Measurements from ENCODE around the gene SH3GLB1.

The SH3GLB1 gene

DNA sequence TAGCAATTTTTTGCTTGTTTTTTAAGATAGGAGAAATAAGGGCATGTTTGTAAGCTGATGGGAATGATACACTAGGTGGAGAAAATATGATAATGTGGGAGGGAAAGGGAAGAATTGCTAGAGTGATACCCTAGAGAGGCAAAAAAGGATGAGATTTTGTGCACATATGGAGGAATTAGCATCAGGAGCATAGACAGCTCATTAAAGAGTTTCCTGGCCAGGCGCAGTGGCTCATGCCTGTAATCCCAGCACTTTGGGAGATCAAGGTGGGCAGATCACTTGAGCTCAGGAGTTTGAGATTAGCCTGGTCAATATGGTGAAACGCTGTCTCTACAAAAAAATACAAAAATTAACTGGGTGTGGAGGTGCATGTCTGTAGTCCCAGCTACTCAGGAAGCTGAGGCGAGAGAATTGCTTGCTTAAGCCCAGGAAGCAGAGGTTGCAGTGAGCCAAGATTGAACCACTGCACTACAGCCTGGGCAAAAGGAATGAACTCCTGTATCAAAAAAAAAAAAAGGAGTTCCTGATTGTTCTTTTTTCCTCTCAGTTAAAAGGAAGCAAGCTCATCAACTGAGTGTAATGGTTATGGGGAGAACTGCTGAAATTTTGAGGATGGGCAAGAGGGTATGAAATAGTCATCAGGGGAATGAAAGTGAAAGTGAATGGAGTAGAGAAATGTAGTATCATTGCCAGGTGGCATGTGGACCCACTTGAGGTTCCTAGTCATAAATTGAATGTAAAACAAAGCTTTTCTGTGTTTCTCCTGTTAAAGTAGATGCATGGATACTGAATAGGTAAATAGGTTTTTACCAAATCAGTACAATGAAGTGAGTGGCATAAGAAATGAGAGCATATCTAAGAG is 35.5 kb downstream of the SH3GLB1 start:
- DNase-seq = peak; percentile 34

DNA sequence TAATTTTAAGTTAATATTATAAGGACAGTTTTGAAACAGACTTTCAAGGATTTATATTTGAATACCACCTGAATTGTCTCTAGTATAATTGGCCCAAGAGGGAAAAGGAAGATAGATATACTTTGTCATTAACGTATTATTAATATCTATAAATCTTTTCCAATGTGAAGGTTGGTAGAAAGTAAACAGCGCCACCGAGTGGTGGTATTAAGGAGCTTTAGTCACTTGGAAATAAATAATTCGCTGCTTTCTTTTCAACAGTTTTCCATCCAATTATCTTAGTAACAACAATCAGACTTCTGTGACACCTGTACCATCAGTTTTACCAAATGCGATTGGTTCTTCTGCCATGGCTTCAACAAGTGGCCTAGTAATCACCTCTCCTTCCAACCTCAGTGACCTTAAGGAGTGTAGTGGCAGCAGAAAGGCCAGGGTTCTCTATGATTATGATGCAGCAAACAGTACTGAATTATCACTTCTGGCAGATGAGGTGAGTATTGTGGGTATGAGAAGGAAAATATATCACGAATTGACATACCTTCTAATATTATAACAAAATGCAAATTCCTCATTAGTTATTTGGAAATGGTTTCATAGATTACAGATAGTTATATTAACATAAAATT is 37.7 kb downstream of the SH3GLB1 start:
- DNase-seq = peak; percentile 62

DNA sequence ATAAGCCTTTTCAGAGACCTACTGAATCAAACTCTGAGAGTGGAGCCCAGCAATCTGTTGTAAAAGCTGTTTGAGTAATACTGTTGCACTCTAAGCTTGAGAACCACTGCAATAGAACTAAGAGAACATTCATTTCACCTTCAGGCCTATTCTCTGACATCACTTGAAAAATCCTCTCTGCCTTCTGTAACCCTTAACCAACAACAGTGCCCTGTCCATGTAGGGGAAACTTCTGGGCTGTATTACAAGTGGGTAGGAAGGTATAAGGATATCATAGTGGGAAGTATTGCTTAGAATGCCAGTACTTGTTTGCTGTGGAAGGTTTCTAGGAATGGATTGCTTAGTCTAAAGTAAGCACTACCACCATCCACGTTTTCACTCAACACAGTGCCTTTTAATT is 42.9 kb downstream of the SH3GLB1 start:
- DNase-seq = no peak

- no peak for DNase-seq
Observed at GRCh38 chr1:86748622-86749373, 44.4 kb downstream of the SH3GLB1 start.

- no peak for DNase-seq
Observed at GRCh38 chr1:86750076-86750475, 45.7 kb downstream of the SH3GLB1 start.

- no peak for DNase-seq
Observed at GRCh38 chr1:86750530-86750929, 46.2 kb downstream of the SH3GLB1 start.

- no peak for DNase-seq
Observed at GRCh38 chr1:86751923-86752322, 47.5 kb downstream of the SH3GLB1 start.

DNA sequence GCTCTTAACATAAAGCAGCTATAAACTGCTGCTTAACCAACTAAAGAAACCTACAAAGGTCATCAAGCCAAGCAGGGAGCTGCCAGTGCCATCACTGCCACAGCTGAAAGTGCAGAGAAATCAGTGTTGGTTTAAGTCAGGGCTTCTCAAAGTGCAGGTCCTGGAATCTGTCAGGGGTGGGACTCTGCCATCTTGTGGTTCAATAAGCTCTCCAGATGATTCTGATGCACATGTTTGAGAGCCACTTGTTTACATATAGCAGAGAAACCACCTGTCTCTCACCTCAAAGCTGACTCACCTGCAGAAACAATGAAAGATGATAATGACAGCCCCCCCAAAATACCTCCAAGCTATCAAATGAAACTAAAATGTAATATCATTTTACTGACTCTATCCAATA is 49.3 kb downstream of the SH3GLB1 start:
- peak; percentile 11 for DNase-seq

DNA sequence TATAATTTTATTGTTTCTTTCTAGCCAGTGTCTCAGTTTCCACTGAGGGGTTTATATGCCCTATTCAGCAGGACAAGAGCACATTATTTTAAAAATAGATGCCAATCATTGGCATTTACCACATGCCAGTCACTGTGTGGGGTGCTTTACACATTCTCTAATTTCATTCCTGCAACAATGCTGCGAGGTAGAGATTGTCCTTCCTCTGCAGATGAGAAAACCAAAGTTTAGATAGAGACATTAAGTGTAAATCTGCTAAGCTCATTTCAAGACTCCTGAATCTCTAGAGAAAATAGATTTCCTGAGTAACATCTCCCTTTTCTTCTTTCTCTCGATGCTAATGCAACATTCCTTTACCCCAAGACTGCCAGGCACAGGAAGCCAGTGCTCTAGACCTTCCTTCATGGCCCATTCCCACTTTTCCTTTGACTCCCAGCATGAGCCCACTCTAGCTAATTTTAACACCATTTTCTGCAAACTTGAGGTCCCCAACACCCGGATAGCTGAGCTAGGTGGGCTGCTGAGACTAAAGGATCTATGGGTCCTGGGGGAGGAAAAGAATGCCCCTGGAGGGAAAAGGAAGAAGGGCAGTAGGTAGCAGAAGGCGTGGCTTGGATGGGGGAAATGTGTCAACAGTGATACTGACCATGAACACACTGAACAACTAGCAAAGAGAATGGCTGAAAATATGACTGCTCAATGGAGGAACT is 50.0 kb downstream of the SH3GLB1 start:
- no peak for DNase-seq

- no peak for DNase-seq
Observed at GRCh38 chr1:86756062-86756406, 51.7 kb downstream of the SH3GLB1 start.

GRCh38 chr1:86757272-86757984 is 53.1 kb downstream of the SH3GLB1 start:
- DNase-seq = no peak

DNA sequence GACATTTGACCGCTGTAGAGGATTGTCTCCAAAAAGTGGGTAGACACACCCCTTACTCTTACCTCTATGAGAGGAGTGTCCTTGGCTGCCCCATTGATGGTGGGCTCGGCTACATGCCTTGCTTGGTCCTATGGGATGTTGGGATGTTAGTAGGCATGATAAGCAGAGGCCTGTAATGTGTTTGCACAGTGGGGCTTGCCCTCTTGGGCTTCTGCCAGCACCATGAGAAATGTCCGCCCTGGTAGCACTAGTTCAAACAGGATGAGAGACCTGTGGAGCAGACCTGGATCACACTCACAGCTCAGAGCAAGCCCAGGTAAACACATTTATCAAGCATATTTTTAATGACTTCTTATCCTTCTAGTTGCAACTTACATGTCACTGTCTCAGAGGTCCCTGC is 54.2 kb downstream of the SH3GLB1 start:
- no peak for DNase-seq

DNA sequence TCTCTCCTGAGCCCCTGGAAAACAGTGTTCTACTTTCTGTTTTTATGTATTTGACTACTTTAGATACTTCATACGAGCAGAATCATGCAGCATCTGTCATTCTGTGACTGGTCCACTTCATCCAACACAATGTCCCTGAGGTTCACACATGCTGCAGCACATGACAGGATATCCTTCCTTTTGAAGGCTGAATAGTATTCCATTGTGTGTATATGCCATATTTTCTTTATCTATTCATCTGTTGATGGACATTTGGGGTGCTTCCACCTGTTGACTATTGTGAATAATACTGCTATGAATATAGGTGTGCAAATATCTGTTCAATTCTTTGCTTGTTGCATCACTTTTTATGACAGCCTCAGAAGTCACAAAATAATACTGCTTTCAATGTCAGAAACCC is 55.8 kb downstream of the SH3GLB1 start:
- DNase-seq = no peak

GRCh38 chr1:86762336-86762735 is 58.0 kb downstream of the SH3GLB1 start:
- DNase-seq = no peak

- no peak for DNase-seq
Observed at GRCh38 chr1:86764523-86764922, 60.1 kb downstream of the SH3GLB1 start.

DNA sequence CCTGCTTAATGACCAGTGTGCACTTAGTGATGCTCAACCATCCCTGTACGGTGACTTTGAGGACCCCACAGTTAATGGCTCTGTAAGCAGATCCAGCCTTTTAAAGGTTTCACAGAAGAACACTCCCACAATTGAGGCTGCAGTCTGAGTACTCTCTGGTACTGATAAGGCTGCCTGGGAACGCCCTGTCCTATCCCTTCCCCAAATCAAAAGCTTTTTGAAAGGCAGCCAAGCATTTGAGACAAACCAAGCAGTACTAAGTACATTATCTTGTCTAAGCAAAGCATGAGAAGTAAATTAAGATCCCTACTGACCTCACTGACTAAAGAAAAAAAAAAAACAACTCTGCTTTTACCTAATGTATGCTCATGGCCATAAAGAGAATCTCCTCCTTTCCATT is 60.7 kb downstream of the SH3GLB1 start:
- DNase-seq = no peak

GRCh38 chr1:86765674-86766073 is 61.3 kb downstream of the SH3GLB1 start:
- no peak for DNase-seq

GRCh38 chr1:86768554-86768953 is 64.2 kb downstream of the SH3GLB1 start:
- no peak for DNase-seq

DNA sequence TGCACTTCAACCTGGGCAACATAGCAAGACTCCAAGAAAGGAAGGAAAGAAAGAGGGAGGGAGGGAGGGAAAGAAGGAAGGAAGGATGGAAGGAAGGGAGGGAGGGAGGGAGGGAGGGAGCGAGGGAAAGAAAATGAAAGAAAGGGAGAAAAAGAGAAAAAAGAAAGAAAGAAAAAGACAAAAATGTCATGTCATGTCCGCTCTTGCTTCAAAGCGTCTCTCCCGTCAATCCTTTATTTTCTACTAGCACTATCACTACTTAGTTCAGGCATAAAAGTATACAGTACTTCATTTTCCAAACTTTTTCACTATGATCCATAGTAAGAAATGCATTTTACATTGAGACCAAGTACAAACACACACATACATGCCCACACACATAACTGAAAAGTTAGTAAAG is 64.7 kb downstream of the SH3GLB1 start:
- DNase-seq = no peak

DNA sequence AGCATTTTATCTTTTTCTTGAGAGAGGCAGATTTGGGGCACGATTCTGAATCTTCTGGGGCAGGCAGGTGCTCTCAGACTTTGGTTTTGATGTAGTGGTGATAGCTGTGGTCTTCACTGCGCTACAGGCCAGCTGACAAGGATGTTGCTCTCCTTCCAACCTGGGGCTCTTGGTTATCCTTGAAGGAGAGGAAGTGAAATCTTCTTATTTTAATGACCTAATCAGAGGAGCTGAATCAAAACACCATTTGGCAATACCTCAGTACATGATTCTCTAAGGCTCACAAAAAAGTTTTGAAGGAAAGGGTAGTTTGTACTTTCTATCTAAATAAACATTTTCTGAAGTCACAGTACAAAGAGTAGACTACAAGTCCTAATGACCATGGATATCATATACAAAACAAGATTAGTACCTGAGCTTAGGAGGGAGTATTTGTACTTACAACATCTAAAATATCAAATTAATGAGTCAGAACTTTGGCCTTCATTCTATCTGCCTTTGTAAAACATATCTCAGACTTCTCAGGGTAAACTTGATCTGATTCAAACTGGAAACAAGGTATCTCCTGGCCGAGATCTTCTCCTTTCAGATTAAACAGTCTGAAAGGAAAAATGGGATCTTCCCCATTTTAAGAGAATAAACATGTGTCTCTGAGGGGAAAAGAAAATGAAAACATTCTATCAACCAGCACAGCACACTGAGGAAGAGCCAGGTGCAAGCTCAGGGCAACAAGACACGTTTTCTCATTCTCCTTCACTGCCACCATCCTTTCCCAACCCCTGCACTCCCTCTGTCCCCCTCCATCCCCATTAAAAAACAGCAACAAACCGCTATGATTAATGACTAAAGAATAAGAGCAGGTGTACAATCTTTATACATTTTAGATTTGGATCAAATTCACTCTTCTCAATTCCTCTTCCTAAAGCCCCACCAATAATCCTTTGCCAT is 69.2 kb downstream of the SH3GLB1 start:
- DNase-seq = no peak

Measured in CD4-positive, alpha-beta T cell treated with Interleukin-10 for 1 hour (primary cell).